Kidney tubule cell (primary cell): ENCODE measurements around the gene RRP12.

ENCODE experiments used
- DNase-seq: peaks from one replicate; pipeline ENCODE4 v3.0.0-alpha.2; 2018; ENCODE audit warnings: low spot score

The RRP12 gene

DNA sequence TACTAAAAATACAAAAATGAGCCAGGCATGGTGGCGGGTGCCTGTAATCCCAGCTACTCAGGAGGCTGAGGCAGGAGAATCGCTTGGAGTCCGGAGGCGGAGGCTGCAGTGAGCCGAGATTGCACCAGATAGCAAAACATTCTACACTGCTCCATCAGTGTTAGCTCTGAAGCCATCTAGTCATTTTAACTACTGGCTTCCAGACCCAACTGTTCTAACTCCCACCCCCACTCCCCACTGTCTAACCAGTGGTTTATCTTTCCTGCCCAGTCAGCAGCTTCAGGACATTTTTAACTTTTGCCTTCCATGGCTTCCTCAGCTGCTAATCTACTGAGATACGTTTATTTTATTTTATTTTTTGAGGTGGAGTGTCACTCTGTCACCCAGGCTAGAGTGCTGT is 88.2 kb downstream of the RRP12 start:
- no peak for DNase-seq

DNA sequence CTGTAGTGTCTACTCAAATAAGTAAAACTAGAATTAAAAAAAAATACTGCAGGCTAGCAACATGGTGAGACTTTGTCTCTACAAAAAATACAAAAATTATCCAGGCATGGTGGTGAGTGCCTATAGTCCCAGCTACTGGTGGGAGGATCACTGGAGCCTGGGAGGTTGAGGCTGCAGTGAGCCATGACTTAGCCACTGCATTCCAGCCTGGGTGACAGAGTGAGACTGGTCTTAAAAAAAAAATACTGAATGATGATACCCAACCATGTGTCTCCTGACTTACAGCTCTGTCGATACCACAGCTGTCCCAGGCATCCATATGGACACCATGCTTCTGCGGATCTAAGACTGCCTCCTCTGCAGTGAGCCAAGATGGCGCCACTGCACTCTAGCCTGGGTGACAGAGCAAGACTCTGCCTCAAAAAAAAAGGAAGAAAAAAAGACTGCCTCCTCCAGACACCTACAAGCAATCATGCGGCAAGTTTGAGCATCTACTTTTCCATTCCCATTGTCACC is 90.0 kb downstream of the RRP12 start:
- peak; percentile 59 for DNase-seq

DNA sequence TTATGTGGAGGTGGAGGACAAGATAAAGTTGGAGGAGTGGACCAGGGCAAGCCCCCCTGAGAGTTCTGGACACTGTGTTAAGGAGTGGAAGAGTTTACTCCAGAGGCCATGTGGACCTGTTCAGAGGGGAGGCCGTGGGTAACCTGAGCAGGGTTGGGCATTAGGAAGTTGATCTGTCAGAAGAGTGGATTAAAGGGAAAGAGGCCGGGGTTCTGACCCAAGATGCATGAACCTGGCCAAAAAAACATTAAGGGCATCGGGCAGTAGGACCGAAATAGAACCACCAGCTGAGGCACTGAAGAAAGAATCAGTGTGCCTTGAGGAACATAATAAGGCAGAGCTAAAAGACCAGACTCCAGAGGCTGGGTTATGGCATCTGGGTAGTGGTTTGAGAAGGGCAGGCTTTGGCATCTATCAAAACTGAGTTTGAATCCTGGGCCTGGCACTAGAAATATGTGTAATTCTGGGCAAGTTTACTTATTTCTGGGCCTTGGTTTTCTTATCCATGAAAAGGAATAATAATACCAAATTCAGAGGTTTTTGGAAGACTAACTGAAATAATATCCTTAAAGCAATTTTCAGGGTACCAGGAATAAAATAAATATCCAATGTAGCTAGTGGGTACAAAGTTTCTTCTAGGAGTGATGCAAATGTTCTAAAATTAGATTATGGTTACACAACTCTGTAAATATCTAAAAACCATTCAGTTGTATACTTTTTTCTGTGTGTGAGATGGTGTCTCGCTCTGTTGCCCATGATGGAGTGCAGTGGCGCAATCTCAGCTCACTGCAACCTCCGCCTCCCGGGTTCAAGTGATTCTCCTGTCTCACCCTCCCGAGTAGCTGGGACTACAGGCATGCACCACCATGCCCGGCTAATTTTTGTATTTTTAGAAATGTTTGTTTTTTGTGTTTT is 93.0 kb downstream of the RRP12 start:
- DNase-seq: peak; percentile 35

DNA sequence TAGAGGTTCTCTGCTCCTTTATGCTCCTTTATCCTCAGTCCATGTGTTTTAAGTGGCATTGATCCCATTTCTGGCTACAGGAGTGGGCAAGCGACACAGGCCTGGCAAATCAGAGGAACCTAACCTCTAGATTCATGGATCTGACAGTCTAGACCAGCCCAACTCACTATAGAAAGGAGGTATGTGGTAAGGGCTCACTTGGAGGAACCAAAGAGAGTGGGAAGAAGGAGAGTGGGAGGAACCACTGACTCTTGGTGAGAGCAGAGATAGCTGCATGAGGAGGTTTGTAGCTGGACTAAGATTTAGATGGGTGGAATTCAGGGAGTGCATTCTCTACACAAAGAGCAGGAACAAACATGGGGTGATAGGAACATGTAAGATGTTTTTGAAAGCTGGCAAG is 93.7 kb downstream of the RRP12 start:
- no peak for DNase-seq
